GM12878 (cell line): Measurements from ENCODE around the gene CCDC57. TPM values are rescaled to one million over a fixed set of nuclear protein-coding genes. Genes with fewer than 3 reads are reported as not detected.

Experiments used
- ATAC-seq: fragments of 200-7000 bp; cut with Tn5 transposase; 3 replicates; pipeline ENCODE4 v1.9.1; 2020; ENCODE audit warnings: mild to moderate bottlenecking, moderate library complexity
- BruUV-seq: library from RNA; stranded (reverse); fragments of 400-500 nt; replicated peaks from 2 replicates; lab custom pipeline; 2021; lab: Mats Ljungman, UMichigan
- CTCF ChIA-PET: fragments of 300-600 bp; sonication (Branson Sonifier 250); formaldehyde crosslinking; extraction: SDS; loops from one replicate; lab custom pipeline; 2021; ENCODE audit warnings: inconsistent platforms; lab: Yijun Ruan, JAX
- POLR2A ChIA-PET: fragments of 350-600 bp; formaldehyde crosslinking; extraction: SDS; loops from one replicate; lab custom pipeline; 2021; ENCODE audit warnings: inconsistent platforms; lab: Charles Lee
- RAD21 ChIA-PET: fragments of 300-600 bp; sonication (Branson Sonifier 250); formaldehyde crosslinking; loops from one replicate; lab custom pipeline; 2023; ENCODE audit warnings: antibody characterized with exemption; ENCODE audit not compliant: unreplicated experiment; lab: Charles Lee
- SMC1A ChIA-PET: fragments of 300-600 bp; sonication (Branson Sonifier 250); formaldehyde crosslinking; loops from one replicate; lab custom pipeline; 2023; ENCODE audit not compliant: unreplicated experiment, uncharacterized antibody; lab: Charles Lee
- DNase-seq: peaks from one replicate; pipeline ENCODE4 v3.0.0-alpha.2; 2011; ENCODE audit warnings: low read depth, low spot score
- FAIRE-seq: peaks from 3 replicates; lab custom pipeline; 2011; peaks lifted over from hg19 to GRCh38; lab: Jason Lieb, UNC
- H2AFZ ChIP-seq: 2 replicates; pipeline ENCODE4 v1.6.0; 2011; ENCODE audit warnings: low read depth, low read length, control low read depth; ENCODE audit not compliant: control insufficient read depth
- H3K27ac ChIP-seq: 2 replicates; pipeline ENCODE4 v1.5.1; 2011; ENCODE audit warnings: control low read depth; ENCODE audit not compliant: control insufficient read depth, insufficient read depth
- H3K27me3 ChIP-seq, 2 experiments: replicated peaks in 1 of 2; 2 replicates each; pipeline versions ENCODE4 v1.6.0 to v1.6.1; 2011; ENCODE audit warnings: low read length in 1 of 2; ENCODE audit not compliant: control insufficient read depth in 2 of 2, insufficient read depth in 2 of 2
- H3K36me3 ChIP-seq, 2 experiments: 2 replicates each; pipeline ENCODE4 v1.5.1; 2011; ENCODE audit warnings: low read length in 1 of 2; ENCODE audit not compliant: control insufficient read depth in 2 of 2, insufficient read depth in 2 of 2
- H3K4me1 ChIP-seq: 2 replicates; pipeline ENCODE4 v1.6.1; 2011; ENCODE audit warnings: mild to moderate bottlenecking, low read length, moderate library complexity, mixed read lengths; ENCODE audit not compliant: control insufficient read depth, insufficient read depth
- H3K4me2 ChIP-seq: 2 replicates; pipeline ENCODE4 v1.6.0; 2011; ENCODE audit warnings: control low read depth; ENCODE audit not compliant: control insufficient read depth, insufficient read depth
- H3K4me3 ChIP-seq: fragments of 200-600 bp; sonication (generic); 2 replicates; pipeline ENCODE4 v1.5.1; 2016
- H3K79me2 ChIP-seq: 2 replicates; pipeline ENCODE4 v1.6.0; 2011; ENCODE audit warnings: low read length; ENCODE audit not compliant: control insufficient read depth, insufficient read depth
- H3K9ac ChIP-seq: 2 replicates; pipeline ENCODE4 v1.8.0; 2011; ENCODE audit warnings: low read length, control low read depth, mixed read lengths; ENCODE audit not compliant: control insufficient read depth, insufficient read depth
- H3K9me3 ChIP-seq: replicated peaks from 3 replicates; pipeline ENCODE4 v1.5.1; 2011; ENCODE audit warnings: mild to moderate bottlenecking, low read length; ENCODE audit not compliant: control insufficient read depth, insufficient read depth
- H4K20me1 ChIP-seq: 2 replicates; pipeline ENCODE4 v1.6.0; 2011; ENCODE audit not compliant: control insufficient read depth, insufficient read depth
- BRCA1 ChIP-seq: IDR thresholded peaks from 2 replicates; pipeline ENCODE4 v1.6.1; 2011; ENCODE audit warnings: low read depth, low read length, improper control_type of control experiment
- CBX3 ChIP-seq: fragments of 200-600 bp; sonication (generic); IDR thresholded peaks from 2 replicates; pipeline ENCODE4 v1.6.1; 2016; ENCODE audit warnings: low read depth, borderline replicate concordance
- CHD1 ChIP-seq: IDR thresholded peaks from 2 replicates; pipeline ENCODE4 v1.6.1; 2012; ENCODE audit warnings: low read depth, low read length, improper control_type of control experiment
- DPF2 ChIP-seq: fragments of 450-650 bp; IDR thresholded peaks from 2 replicates; pipeline ENCODE4 v1.6.1; 2017; ENCODE audit warnings: mild to moderate bottlenecking
- FOXK2 ChIP-seq: fragments of 450-650 bp; IDR thresholded peaks from 2 replicates; pipeline ENCODE4 v1.6.1; 2017; ENCODE audit warnings: mild to moderate bottlenecking, moderate library complexity
- GABPA ChIP-seq: IDR thresholded peaks from 2 replicates; pipeline ENCODE4 v1.6.1; 2014; ENCODE audit warnings: antibody characterized with exemption, low read depth, mild to moderate bottlenecking, inconsistent platforms
- JUND ChIP-seq: IDR thresholded peaks from 2 replicates; pipeline ENCODE4 v1.6.1; 2012; ENCODE audit warnings: low read depth, mild to moderate bottlenecking, low read length, improper control_type of control experiment, moderate library complexity
- NFIC ChIP-seq: IDR thresholded peaks from 2 replicates; pipeline ENCODE4 v1.6.1; 2012; ENCODE audit warnings: low read depth, mild to moderate bottlenecking, inconsistent platforms, low read length, moderate library complexity
- NR2C1 ChIP-seq: fragments of 450-650 bp; IDR thresholded peaks from 2 replicates; pipeline ENCODE4 v1.6.1; 2017; ENCODE audit warnings: antibody characterized with exemption, mild to moderate bottlenecking, moderate library complexity
- PML ChIP-seq: IDR thresholded peaks from 2 replicates; pipeline ENCODE4 v1.6.1; 2012; ENCODE audit warnings: low read length, inconsistent platforms
- POLR2A ChIP-seq: IDR thresholded peaks from 2 replicates; pipeline ENCODE4 v1.6.1; 2011; ENCODE audit warnings: low read depth, mild to moderate bottlenecking, low read length
- SPI1 ChIP-seq: IDR thresholded peaks from 2 replicates; pipeline ENCODE4 v1.6.1; 2011; ENCODE audit warnings: low read depth, mild to moderate bottlenecking, low read length, moderate library complexity, borderline replicate concordance; ENCODE audit not compliant: insufficient read depth
- SREBF2 ChIP-seq: IDR thresholded peaks from 2 replicates; pipeline ENCODE4 v1.6.1; 2012; ENCODE audit warnings: mild to moderate bottlenecking, low read length
- STAT1 ChIP-seq: fragments of 450-650 bp; conservative IDR thresholded peaks from 2 replicates; pipeline ENCODE4 v1.6.1; 2014; ENCODE audit warnings: antibody characterized with exemption, mild to moderate bottlenecking
- WGBS: methylation state at CpG from one replicate; pipeline ENCODE4 v1.1.6; 2016; ENCODE audit warnings: low lambda C conversion rate; ENCODE audit not compliant: insufficient replicate concordance, insufficient coverage; ENCODE audit errors: missing lambda C conversion rate; 5-methylcytosine and 5-hydroxymethylcytosine counted together
- in situ Hi-C: fragments of 300-500 bp; cut with MboI; formaldehyde crosslinking; loops from 9 replicates; pipeline ENCODE4 v1.14.3; 2018; ENCODE audit warnings: mixed read lengths
- intact Hi-C: fragments of 100-400 bp; cut with micrococcal nuclease; formaldehyde crosslinking; loops from one replicate; pipeline ENCODE4 v1.14.2; 2022; ENCODE audit not compliant: unreplicated experiment
- polyA plus RNA-seq, 11 experiments: library from polyadenylated mRNA; depleted of rRNA in 4 of 11; unstranded in 6 of 11; stranded (reverse) in 5 of 11; fragments of >200 nt; fragmentation: Nextera tagmentation in 4 of 11; fragmentation: Illumina TruSeq in 1 of 11; extraction: Ambion mirVana in 4 of 11; extraction: Trizol in 1 of 11; gene quantifications; 1 replicate in 1 of 11; 2 replicates in 10 of 11; pipeline versions ENCODE4 v1.2.1 to v1.2.3, GENCODE V29; 2011 to 2016; ENCODE audit warnings: inconsistent platforms in 2 of 11, missing spikeins in 2 of 11, low read depth in 1 of 11
- total RNA-seq, 4 experiments: library from RNA; depleted of rRNA in 3 of 4; stranded (reverse); fragments of >200 nt in 3 of 4; fragmentation: Illumina TruSeq in 1 of 4; extraction: Trizol in 1 of 4; gene quantifications; 2 replicates each; pipeline versions ENCODE4 v1.2.1 to v1.2.3, GENCODE V29; 2013 to 2021
- TF ChIP-seq, protein P1 (sequence below): fragments of 450-650 bp; IDR thresholded peaks from 2 replicates; pipeline ENCODE4 v1.6.1; 2016; ENCODE audit warnings: mild to moderate bottlenecking, moderate library complexity, borderline replicate concordance
- TF ChIP-seq, protein P2 (sequence below): fragments of 450-650 bp; IDR thresholded peaks from 2 replicates; pipeline ENCODE4 v1.6.1; 2018; ENCODE audit warnings: borderline replicate concordance, mild to moderate bottlenecking; ENCODE audit not compliant: partially characterized antibody
- TF ChIP-seq, protein P3 (sequence below): IDR thresholded peaks from 2 replicates; pipeline ENCODE4 v1.6.1; 2011; ENCODE audit warnings: mild to moderate bottlenecking, low read depth, low read length, moderate library complexity; ENCODE audit not compliant: insufficient replicate concordance

The CCDC57 gene
- total and polyA plus RNA-seq, 10 of the 15 experiments (the other 5 are each of a cell fraction or from before 2014, with no cell fraction given): 5.4 to 123 (median 45.8) TPM

DNA sequence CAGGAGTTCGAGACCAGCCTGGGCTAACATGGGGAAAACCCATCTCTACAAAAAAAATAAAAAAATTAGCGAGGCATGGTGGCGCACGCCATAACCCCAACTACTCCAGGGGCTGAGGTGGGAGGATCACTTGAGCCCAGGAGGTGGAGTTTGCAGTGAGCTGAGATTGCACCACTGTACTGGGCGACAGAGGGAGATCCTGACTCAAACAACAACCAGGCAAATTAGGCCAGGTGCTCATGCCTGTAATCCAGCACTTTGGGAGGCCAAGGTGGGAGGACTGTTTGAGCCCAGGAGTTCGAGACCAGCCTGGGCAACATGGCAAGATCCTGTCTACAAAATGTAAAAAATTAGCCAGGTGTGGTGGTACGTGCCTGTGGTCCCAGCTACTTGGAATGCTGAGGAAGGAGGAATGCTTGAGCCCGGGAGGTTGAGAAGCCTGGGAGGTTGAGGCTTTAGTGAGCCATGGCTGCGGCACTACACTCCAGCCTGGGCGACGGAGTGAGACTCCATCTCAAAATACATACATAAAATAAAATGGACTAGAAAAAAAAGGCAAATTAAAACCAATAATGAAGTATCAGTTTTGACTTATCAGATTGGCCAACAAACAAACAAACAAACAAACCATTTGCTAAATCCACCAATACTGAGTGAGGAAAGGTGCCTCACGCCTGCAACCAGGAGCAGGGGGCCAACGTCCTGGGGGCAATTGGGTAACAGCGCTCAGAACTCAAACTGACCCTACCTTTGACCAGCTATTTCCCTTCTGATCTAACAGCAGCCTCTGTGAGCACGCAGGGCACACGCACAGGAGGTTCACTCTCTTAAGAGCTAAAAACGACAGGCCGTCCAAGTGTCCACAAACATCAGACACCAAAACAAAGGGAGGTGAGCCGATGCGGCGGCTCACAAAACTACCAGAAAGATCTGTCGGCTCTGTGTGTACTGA is 95.2 kb downstream of the CCDC57 start:
- H3K4me2 ChIP-seq: no peak overlapping the region
- no peaks in the 10 kb centered on the region for H3K9me3 ChIP-seq
- ATAC-seq: no peak
- CTCF ChIA-PET: no interaction called here
- DNase-seq: no peak
- H4K20me1 ChIP-seq: no peaks in the 10 kb centered on the region
- no peaks in the 10 kb centered on the region for H3K79me2 ChIP-seq
- H3K4me1 ChIP-seq: no peaks in the 10 kb centered on the region
- POLR2A ChIA-PET: no interaction called here
- H3K27ac ChIP-seq: no peak overlapping the region
- no peak overlapping the region for H3K4me3 ChIP-seq
- no peak overlapping the region for H2AFZ ChIP-seq
- intact Hi-C loops (no loop called here), in situ Hi-C loops (no loop called here)
- RAD21 ChIA-PET: no interaction called here
- FAIRE-seq: no peak
- H3K27me3 ChIP-seq: no peaks in the 10 kb centered on the region
- H3K36me3 ChIP-seq: no peaks in the 10 kb centered on the region
- WGBS: 78% methylated on average over 22 of the region's 22 CpGs
- BruUV-seq: no TSS peak
- no peak overlapping the region for H3K9ac ChIP-seq
- SMC1A ChIA-PET: no interaction called here
- TF ChIP-seq PML (no peak), NR2C1 (no peak), CHD1 (no peak), BRCA1 (no peak), FOXK2 (no peak), SREBF2 (no peak), CBX3 (no peak), DPF2 (no peak), SPI1 (no peak), STAT1 (no peak), NFIC (no peak), JUND (no peak), POLR2A (no peak), GABPA (no peak)
- TF ChIP-seq, protein P1, sequence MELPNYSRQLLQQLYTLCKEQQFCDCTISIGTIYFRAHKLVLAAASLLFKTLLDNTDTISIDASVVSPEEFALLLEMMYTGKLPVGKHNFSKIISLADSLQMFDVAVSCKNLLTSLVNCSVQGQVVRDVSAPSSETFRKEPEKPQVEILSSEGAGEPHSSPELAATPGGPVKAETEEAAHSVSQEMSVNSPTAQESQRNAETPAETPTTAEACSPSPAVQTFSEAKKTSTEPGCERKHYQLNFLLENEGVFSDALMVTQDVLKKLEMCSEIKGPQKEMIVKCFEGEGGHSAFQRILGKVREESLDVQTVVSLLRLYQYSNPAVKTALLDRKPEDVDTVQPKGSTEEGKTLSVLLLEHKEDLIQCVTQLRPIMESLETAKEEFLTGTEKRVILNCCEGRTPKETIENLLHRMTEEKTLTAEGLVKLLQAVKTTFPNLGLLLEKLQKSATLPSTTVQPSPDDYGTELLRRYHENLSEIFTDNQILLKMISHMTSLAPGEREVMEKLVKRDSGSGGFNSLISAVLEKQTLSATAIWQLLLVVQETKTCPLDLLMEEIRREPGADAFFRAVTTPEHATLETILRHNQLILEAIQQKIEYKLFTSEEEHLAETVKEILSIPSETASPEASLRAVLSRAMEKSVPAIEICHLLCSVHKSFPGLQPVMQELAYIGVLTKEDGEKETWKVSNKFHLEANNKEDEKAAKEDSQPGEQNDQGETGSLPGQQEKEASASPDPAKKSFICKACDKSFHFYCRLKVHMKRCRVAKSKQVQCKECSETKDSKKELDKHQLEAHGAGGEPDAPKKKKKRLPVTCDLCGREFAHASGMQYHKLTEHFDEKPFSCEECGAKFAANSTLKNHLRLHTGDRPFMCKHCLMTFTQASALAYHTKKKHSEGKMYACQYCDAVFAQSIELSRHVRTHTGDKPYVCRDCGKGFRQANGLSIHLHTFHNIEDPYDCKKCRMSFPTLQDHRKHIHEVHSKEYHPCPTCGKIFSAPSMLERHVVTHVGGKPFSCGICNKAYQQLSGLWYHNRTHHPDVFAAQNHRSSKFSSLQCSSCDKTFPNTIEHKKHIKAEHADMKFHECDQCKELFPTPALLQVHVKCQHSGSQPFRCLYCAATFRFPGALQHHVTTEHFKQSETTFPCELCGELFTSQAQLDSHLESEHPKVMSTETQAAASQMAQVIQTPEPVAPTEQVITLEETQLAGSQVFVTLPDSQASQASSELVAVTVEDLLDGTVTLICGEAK: no peak
- TF ChIP-seq, protein P2, sequence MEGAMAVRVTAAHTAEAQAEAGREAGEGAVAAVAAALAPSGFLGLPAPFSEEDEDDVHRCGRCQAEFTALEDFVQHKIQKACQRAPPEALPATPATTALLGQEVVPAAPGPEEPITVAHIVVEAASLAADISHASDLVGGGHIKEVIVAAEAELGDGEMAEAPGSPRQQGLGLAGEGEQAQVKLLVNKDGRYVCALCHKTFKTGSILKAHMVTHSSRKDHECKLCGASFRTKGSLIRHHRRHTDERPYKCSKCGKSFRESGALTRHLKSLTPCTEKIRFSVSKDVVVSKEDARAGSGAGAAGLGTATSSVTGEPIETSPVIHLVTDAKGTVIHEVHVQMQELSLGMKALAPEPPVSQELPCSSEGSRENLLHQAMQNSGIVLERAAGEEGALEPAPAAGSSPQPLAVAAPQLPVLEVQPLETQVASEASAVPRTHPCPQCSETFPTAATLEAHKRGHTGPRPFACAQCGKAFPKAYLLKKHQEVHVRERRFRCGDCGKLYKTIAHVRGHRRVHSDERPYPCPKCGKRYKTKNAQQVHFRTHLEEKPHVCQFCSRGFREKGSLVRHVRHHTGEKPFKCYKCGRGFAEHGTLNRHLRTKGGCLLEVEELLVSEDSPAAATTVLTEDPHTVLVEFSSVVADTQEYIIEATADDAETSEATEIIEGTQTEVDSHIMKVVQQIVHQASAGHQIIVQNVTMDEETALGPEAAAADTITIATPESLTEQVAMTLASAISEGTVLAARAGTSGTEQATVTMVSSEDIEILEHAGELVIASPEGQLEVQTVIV: no peak
- TF ChIP-seq, protein P3, sequence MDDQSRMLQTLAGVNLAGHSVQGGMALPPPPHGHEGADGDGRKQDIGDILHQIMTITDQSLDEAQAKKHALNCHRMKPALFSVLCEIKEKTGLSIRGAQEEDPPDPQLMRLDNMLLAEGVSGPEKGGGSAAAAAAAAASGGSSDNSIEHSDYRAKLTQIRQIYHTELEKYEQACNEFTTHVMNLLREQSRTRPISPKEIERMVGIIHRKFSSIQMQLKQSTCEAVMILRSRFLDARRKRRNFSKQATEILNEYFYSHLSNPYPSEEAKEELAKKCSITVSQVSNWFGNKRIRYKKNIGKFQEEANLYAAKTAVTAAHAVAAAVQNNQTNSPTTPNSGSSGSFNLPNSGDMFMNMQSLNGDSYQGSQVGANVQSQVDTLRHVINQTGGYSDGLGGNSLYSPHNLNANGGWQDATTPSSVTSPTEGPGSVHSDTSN: no peak
